H1 (cell line): ENCODE results near the gene CEP250. TPM values are rescaled to one million over a fixed set of nuclear protein-coding genes. Genes with fewer than 3 reads are reported as not detected.

ENCODE experiments used
- polyA plus RNA-seq, 7 experiments: library from polyadenylated mRNA; depleted of rRNA in 3 of 7; stranded (reverse) in 5 of 7; unstranded in 2 of 7; fragments of >200 nt in 5 of 7; fragments of 200-250 nt in 2 of 7; gene quantifications; 1 replicate in 5 of 7; 2 replicates in 1 of 7; 4 replicates in 1 of 7; pipeline versions ENCODE4 v1.2.1 to v1.2.3, GENCODE V29; 2011 to 2013; ENCODE audit warnings: missing spikeins in 2 of 7, mixed read lengths in 2 of 7
- total RNA-seq: library from RNA; stranded (reverse); fragmentation: NEBNext Ultra II Directional; extraction: Animal tissue kit (Norgen Biotek cat#: 25700); gene quantifications from 2 replicates; pipeline ENCODE4 v1.2.1, GENCODE V29; 2021
- TF ChIP-seq, protein P1 (sequence below): fragments of 300-600 bp; sonication (generic); IDR thresholded peaks from 2 replicates; pipeline ENCODE4 v1.7.1; 2012; ENCODE audit warnings: low read length, moderate library complexity, mild to moderate bottlenecking, inconsistent platforms; ENCODE audit not compliant: insufficient replicate concordance

Gene CEP250
- total and polyA plus RNA-seq, 2 of the 8 experiments (the other 6 are each of a cell fraction or from before 2014, with no cell fraction given): 2.6 to 33.7 TPM

DNA sequence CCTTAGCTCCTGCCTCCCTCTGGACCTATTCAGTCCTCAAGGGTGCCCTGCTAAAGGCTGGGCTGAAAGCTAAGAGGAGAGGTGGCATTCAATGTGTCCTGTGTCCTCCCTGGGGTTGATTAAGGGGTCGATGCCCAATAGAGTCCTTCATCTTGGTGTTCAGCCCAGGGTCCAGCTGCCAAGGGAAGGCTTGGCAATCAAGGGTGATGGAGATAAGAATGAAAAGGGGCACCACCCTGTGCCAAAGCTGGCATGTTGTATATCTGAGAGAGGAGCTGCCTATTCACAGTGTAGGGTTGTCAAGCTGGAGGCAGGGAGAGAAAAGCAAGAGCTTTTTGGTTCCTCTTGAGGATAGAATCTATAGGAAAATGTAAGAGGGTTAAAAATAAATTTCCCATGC is 61.7 kb downstream of the CEP250 start (continued):
- TF ChIP-seq, protein P1, sequence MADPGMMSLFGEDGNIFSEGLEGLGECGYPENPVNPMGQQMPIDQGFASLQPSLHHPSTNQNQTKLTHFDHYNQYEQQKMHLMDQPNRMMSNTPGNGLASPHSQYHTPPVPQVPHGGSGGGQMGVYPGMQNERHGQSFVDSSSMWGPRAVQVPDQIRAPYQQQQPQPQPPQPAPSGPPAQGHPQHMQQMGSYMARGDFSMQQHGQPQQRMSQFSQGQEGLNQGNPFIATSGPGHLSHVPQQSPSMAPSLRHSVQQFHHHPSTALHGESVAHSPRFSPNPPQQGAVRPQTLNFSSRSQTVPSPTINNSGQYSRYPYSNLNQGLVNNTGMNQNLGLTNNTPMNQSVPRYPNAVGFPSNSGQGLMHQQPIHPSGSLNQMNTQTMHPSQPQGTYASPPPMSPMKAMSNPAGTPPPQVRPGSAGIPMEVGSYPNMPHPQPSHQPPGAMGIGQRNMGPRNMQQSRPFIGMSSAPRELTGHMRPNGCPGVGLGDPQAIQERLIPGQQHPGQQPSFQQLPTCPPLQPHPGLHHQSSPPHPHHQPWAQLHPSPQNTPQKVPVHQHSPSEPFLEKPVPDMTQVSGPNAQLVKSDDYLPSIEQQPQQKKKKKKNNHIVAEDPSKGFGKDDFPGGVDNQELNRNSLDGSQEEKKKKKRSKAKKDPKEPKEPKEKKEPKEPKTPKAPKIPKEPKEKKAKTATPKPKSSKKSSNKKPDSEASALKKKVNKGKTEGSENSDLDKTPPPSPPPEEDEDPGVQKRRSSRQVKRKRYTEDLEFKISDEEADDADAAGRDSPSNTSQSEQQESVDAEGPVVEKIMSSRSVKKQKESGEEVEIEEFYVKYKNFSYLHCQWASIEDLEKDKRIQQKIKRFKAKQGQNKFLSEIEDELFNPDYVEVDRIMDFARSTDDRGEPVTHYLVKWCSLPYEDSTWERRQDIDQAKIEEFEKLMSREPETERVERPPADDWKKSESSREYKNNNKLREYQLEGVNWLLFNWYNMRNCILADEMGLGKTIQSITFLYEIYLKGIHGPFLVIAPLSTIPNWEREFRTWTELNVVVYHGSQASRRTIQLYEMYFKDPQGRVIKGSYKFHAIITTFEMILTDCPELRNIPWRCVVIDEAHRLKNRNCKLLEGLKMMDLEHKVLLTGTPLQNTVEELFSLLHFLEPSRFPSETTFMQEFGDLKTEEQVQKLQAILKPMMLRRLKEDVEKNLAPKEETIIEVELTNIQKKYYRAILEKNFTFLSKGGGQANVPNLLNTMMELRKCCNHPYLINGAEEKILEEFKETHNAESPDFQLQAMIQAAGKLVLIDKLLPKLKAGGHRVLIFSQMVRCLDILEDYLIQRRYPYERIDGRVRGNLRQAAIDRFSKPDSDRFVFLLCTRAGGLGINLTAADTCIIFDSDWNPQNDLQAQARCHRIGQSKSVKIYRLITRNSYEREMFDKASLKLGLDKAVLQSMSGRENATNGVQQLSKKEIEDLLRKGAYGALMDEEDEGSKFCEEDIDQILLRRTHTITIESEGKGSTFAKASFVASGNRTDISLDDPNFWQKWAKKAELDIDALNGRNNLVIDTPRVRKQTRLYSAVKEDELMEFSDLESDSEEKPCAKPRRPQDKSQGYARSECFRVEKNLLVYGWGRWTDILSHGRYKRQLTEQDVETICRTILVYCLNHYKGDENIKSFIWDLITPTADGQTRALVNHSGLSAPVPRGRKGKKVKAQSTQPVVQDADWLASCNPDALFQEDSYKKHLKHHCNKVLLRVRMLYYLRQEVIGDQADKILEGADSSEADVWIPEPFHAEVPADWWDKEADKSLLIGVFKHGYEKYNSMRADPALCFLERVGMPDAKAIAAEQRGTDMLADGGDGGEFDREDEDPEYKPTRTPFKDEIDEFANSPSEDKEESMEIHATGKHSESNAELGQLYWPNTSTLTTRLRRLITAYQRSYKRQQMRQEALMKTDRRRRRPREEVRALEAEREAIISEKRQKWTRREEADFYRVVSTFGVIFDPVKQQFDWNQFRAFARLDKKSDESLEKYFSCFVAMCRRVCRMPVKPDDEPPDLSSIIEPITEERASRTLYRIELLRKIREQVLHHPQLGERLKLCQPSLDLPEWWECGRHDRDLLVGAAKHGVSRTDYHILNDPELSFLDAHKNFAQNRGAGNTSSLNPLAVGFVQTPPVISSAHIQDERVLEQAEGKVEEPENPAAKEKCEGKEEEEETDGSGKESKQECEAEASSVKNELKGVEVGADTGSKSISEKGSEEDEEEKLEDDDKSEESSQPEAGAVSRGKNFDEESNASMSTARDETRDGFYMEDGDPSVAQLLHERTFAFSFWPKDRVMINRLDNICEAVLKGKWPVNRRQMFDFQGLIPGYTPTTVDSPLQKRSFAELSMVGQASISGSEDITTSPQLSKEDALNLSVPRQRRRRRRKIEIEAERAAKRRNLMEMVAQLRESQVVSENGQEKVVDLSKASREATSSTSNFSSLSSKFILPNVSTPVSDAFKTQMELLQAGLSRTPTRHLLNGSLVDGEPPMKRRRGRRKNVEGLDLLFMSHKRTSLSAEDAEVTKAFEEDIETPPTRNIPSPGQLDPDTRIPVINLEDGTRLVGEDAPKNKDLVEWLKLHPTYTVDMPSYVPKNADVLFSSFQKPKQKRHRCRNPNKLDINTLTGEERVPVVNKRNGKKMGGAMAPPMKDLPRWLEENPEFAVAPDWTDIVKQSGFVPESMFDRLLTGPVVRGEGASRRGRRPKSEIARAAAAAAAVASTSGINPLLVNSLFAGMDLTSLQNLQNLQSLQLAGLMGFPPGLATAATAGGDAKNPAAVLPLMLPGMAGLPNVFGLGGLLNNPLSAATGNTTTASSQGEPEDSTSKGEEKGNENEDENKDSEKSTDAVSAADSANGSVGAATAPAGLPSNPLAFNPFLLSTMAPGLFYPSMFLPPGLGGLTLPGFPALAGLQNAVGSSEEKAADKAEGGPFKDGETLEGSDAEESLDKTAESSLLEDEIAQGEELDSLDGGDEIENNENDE: no peak
